Naive thymus-derived CD4-positive, alpha-beta T cell (primary cell): ENCODE data around the gene SLC4A3. TPM values are rescaled to one million over a fixed set of nuclear protein-coding genes. Genes with fewer than 3 reads are reported as not detected.
A peak's percentile ranks its signal among the peaks of the same experiment; 100 is the strongest.

Source experiments
- ATAC-seq: fragments of 150-1000 bp; cut with Tn5 transposase; 2 replicates; pipeline ENCODE4 v1.10.0; 2021; ENCODE audit warnings: mild to moderate bottlenecking, moderate library complexity
- CTCF ChIA-PET: fragments of 350-600 bp; sonication (Branson Sonifier 250); formaldehyde crosslinking; loops from one replicate; lab custom pipeline; 2021; ENCODE audit warnings: antibody characterized with exemption; lab: Charles Lee
- POLR2A ChIA-PET: fragments of 350-600 bp; sonication (Branson Sonifier 250); formaldehyde crosslinking; loops from one replicate; lab custom pipeline; 2021; ENCODE audit warnings: antibody characterized with exemption, inconsistent platforms; lab: Charles Lee
- DNase-seq, 9 donors: peaks; one replicate each; pipeline versions ENCODE4 v3.0.0 to v3.0.0-alpha.2; 2020 to 2022; ENCODE audit warnings: mixed read lengths in 1 of 9
- H3K27ac ChIP-seq: one replicate; pipeline ENCODE4 v1.7.0; 2013; ENCODE audit warnings: mild to moderate bottlenecking, low read depth, low read length, moderate library complexity
- H3K27me3 ChIP-seq, 2 donors: one replicate each; pipeline ENCODE4 v1.7.0; 2013; ENCODE audit warnings: low read length in 2 of 2, mild to moderate bottlenecking in 2 of 2, moderate library complexity in 2 of 2; ENCODE audit not compliant: control insufficient read depth in 2 of 2, insufficient read depth in 2 of 2
- H3K36me3 ChIP-seq, 3 experiments: 1 replicate in 2 of 3; 2 replicates in 1 of 3; pipeline ENCODE4 v1.7.0; 2013; ENCODE audit warnings: low read length in 3 of 3, mild to moderate bottlenecking in 3 of 3, moderate library complexity in 1 of 3; ENCODE audit not compliant: insufficient read depth in 3 of 3, control insufficient read depth in 2 of 3
- H3K4me1 ChIP-seq, 2 donors: one replicate each; pipeline ENCODE4 v1.7.0; 2013; ENCODE audit warnings: low read length in 2 of 2, mild to moderate bottlenecking in 2 of 2, moderate library complexity in 1 of 2; ENCODE audit not compliant: control insufficient read depth in 2 of 2, insufficient read depth in 2 of 2
- H3K4me3 ChIP-seq: 2 replicates; pipeline ENCODE4 v1.7.0; 2013; ENCODE audit warnings: mild to moderate bottlenecking, low read length
- H3K9me3 ChIP-seq, 3 experiments: 1 replicate in 2 of 3; 2 replicates in 1 of 3; pipeline ENCODE4 v1.7.0; 2013; ENCODE audit warnings: low read length in 3 of 3; ENCODE audit not compliant: control insufficient read depth in 2 of 3
- H3K27ac Mint-ChIP-seq, 9 donors: one replicate each; pipeline ENCODE4 v1.8.0; 2020 to 2022; ENCODE audit warnings: mixed read lengths in 9 of 9, mild to moderate bottlenecking in 8 of 9, moderate library complexity in 5 of 9, inconsistent platforms in 2 of 9
- H3K27me3 Mint-ChIP-seq, 5 donors: one replicate each; pipeline ENCODE4 v1.8.0; 2021 to 2022; ENCODE audit warnings: mixed read lengths in 5 of 5, mild to moderate bottlenecking in 1 of 5
- H3K36me3 Mint-ChIP-seq, 5 donors: one replicate each; pipeline ENCODE4 v1.8.0; 2020 to 2022; ENCODE audit warnings: mixed read lengths in 5 of 5, mild to moderate bottlenecking in 3 of 5, inconsistent platforms in 1 of 5
- H3K4me1 Mint-ChIP-seq, 7 donors: one replicate each; pipeline ENCODE4 v1.8.0; 2020 to 2022; ENCODE audit warnings: mixed read lengths in 7 of 7, mild to moderate bottlenecking in 3 of 7, inconsistent platforms in 1 of 7
- H3K4me3 Mint-ChIP-seq, 10 donors: one replicate each; pipeline ENCODE4 v1.8.0; 2020 to 2022; ENCODE audit warnings: mild to moderate bottlenecking in 10 of 10, mixed read lengths in 10 of 10, moderate library complexity in 6 of 10, inconsistent platforms in 2 of 10
- H3K9me3 Mint-ChIP-seq, 11 donors: one replicate each; pipeline ENCODE4 v1.8.0; 2020 to 2022; ENCODE audit warnings: mixed read lengths in 11 of 11, mild to moderate bottlenecking in 4 of 11, inconsistent platforms in 1 of 11, moderate library complexity in 1 of 11
- intact Hi-C, 2 donors: fragments of 100-400 bp; cut with micrococcal nuclease; formaldehyde crosslinking; loops; one replicate each; pipeline ENCODE4 v1.15.1; 2023
- polyA plus RNA-seq, 2 donors: library from polyadenylated mRNA; unstranded; fragments of 300-500 nt; fragmentation: Illumina TruSeq; gene quantifications; one replicate each; pipeline ENCODE4 v1.2.3, GENCODE V29; 2021
- total RNA-seq, 6 experiments: library from RNA in 5 of 6; stranded (reverse) in 5 of 6; gene quantifications; 1 replicate in 5 of 6; 2 replicates in 1 of 6; pipeline ENCODE4 v1.2.3 and lab custom pipeline; 2021 to 2026

Gene SLC4A3
- total and polyA plus RNA-seq, 7 experiments from 2014 or later, result 0.19 to 3.4 (median 0.34) TPM; not detected in 4

DNA sequence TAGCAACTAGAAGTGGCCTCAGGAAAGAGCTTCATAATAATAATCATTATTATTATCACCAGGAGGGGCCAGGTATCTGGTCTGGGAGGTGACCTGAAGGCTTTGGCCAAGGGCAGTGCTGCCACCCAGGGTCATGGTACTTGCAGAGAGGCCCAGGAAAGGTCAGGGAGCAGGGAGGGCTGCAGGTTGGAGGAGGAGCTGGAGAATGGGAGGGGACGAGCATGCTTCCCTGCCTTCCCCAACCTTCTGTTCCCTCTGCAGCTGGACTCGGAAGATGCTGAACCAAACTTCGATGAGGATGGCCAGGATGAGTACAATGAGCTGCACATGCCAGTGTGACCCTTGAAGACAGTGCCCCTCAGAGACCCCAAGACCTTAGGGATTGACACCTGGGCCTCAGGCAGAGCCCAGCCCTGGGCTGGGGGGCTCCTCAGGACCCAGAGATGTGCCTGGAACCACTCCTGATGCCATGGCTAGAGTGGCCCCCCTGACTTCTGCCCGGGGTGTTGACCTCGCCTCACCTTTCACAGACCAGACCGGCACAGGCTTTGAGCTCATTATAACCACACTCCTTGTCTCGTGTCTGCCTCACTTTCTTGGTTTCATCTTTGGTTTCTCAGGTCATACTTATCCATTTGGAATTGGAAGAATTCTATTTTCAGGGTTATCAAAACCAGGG is 14.1 kb downstream of the SLC4A3 start:
- Histone ChIP-seq H3K9me3 (no peaks in the 10 kb centered on the region), H3K27ac (no peak overlapping the region), H3K27me3 (no peaks in the 10 kb centered on the region), H3K36me3 (no peaks in the 10 kb centered on the region), H3K4me1 (peaks cover 3 to 4% of the 10 kb centered on the region in 2 donors), H3K4me3 (no peak overlapping the region)
- Mint-ChIP-seq H3K4me3 (no peak overlapping the region), H3K9me3 (no peaks in the 10 kb centered on the region), H3K4me1 (peaks cover 0 to 15% (median 0%) of the 10 kb centered on the region in 7 donors), H3K27me3 (peaks cover 3 to 32% (median 10%) of the 10 kb centered on the region in 5 donors), H3K36me3 (no peaks in the 10 kb centered on the region), H3K27ac (peak overlapping the region in 1 of 9 donors; percentile 14)
- intact Hi-C loops, result loop anchor here (1.0 to 2.0 kb wide), 7 partner anchors 44 to 1932 kb away; partner anchors contain the start of genes GMPPA (in 2 of the 2) and STK11IP (in 2 of the 2)
- no peak for DNase-seq
- no peak for ATAC-seq
- ChIA-PET POLR2A (no interaction called here), CTCF (interaction anchor here (1.4 to 6.1 kb wide), 2 partner anchors 44 to 100 kb away, joined by 3 to 47 read pairs; partner anchors contain the start of genes CHPF, STK11IP and TMEM198)

DNA sequence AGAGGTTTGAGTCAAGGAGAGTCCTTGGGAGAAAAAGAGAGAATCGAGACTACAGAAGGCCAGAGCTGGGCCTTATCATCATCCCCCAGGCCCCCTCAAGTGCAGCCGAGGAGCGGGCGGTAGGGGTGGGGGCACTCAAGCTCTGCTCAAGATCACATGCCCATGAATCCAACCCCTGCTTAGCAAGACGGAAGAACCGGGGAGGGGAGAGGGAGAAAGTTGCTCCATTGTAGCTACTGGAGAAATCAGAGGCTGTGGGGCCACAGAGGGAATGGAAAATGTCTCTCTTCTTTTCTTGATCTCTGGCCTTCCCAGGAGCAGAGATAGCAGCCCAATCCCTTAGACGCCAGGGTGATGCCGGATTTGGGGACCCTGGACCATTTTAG is 14.6 kb downstream of the SLC4A3 start:
- Mint-ChIP-seq H3K27ac (peak overlapping the region in 2 of 9 donors; percentile 14 to 20), H3K9me3 (no peaks in the 10 kb centered on the region), H3K36me3 (no peaks in the 10 kb centered on the region), H3K4me3 (no peak overlapping the region), H3K27me3 (peaks cover 3 to 28% (median 11%) of the 10 kb centered on the region in 5 donors), H3K4me1 (peaks cover 0 to 15% (median 0%) of the 10 kb centered on the region in 7 donors)
- peaks cover 3 to 4% of the 10 kb centered on the region in 2 donors for H3K4me1 ChIP-seq
- ATAC-seq (no peak), DNase-seq (no peak)
- CTCF ChIA-PET, result interaction anchor here (0.8 to 6.1 kb wide), 4 partner anchors 45 to 107 kb away, joined by 3 to 47 read pairs (median 4); partner anchors contain the start of genes CHPF, STK11IP and TMEM198
- H3K27ac ChIP-seq, result no peak overlapping the region
- H3K36me3 ChIP-seq, result no peaks in the 10 kb centered on the region
- POLR2A ChIA-PET, result no interaction called here
- H3K27me3 ChIP-seq, result no peaks in the 10 kb centered on the region
- no peak overlapping the region for H3K4me3 ChIP-seq
- H3K9me3 ChIP-seq, result no peaks in the 10 kb centered on the region
- intact Hi-C loops, result loop anchor here (1.0 to 2.0 kb wide), 7 partner anchors 45 to 1931 kb away; partner anchors contain the start of genes GMPPA (in 2 of the 2) and STK11IP (in 2 of the 2)

DNA sequence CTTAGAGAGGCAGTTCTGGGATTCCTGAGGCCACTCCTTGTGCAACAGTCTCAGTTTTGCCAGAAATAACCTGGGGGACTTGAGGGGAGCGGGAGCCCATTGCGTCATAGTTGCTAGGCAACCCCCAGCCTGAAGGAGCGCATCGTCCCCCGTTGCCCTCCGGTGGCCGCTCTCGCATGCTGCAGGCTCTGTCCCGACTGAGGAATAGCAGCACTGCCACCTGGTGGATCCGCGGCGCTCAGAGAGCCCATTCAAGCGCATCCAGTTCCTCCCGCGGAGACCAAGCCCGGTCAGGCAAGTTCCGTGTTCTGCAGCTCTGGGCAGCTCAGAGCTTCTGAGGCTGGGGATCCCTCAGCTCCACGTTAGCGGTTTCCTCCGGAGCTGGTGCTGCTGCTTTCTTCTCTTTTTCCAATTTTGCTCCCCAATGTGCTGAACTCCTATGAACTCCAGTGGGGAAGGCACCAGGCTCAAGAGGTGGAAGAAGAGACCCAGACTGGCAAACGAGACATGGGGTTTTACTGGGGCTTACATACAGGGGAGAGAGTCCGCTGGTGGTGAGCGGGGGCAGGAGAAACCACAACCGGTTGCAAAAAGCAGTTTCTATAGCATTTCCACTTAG is 15.1 kb downstream of the SLC4A3 start:
- Mint-ChIP-seq H3K27ac (peak overlapping the region in 3 of 9 donors; percentile 16 to 69 (median 20)), H3K27me3 (peaks cover 3 to 29% (median 12%) of the 10 kb centered on the region in 5 donors), H3K9me3 (no peaks in the 10 kb centered on the region), H3K36me3 (no peaks in the 10 kb centered on the region), H3K4me1 (peaks cover 0 to 15% (median 0%) of the 10 kb centered on the region in 7 donors), H3K4me3 (peak overlapping the region in 1 of 10 donors; percentile 29)
- peaks cover 3 to 4% of the 10 kb centered on the region in 2 donors for H3K4me1 ChIP-seq
- intact Hi-C loops, result loop anchor here (1.0 to 2.0 kb wide), 7 partner anchors 45 to 1931 kb away; partner anchors contain the start of genes GMPPA (in 2 of the 2) and STK11IP (in 2 of the 2)
- DNase-seq (peak; percentile 73 to 88 (median 83)), ATAC-seq (peak; percentile 99)
- POLR2A ChIA-PET, result interaction anchor here (0.7 kb wide), 1 partner anchor 146 kb away, joined by 3 read pairs; no protein-coding TSS in a partner anchor
- CTCF ChIA-PET, result interaction anchor here (0.8 to 6.1 kb wide), 5 partner anchors 45 to 108 kb away, joined by 3 to 47 read pairs (median 4); partner anchors contain the start of genes CHPF, STK11IP and TMEM198
- H3K36me3 ChIP-seq, result no peaks in the 10 kb centered on the region
- H3K4me3 ChIP-seq, result no peak overlapping the region
- H3K27me3 ChIP-seq, result no peaks in the 10 kb centered on the region
- no peaks in the 10 kb centered on the region for H3K9me3 ChIP-seq
- H3K27ac ChIP-seq, result no peak overlapping the region

DNA sequence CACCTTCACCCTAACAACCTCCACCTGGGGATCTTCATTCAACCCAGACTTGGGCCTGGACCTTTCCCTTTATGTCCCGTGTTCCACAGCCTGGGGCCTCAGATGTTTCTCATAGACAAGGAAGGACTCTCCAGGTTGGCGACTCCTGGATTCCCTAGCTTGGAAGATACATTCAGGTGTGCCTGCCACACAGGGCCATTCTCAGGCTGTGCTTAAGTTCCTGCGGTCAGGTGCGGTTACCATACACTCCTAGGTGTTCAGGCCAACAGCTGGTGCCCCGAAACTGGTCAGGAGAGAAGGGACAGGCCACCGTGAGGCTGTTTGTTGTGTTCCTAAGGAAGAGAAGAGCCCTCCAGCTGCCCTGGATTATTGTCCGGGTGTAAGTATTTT is 15.6 kb downstream of the SLC4A3 start:
- no peak overlapping the region for H3K4me3 Mint-ChIP-seq
- peaks cover 3 to 33% (median 16%) of the 10 kb centered on the region in 5 donors for H3K27me3 Mint-ChIP-seq
- H3K9me3 Mint-ChIP-seq, result no peaks in the 10 kb centered on the region
- DNase-seq (no peak), ATAC-seq (no peak)
- peaks cover 0 to 15% (median 0%) of the 10 kb centered on the region in 7 donors for H3K4me1 Mint-ChIP-seq
- Histone ChIP-seq H3K4me3 (no peak overlapping the region), H3K27ac (no peak overlapping the region), H3K36me3 (no peaks in the 10 kb centered on the region), H3K9me3 (no peaks in the 10 kb centered on the region), H3K4me1 (peaks cover 3 to 4% of the 10 kb centered on the region in 2 donors), H3K27me3 (no peaks in the 10 kb centered on the region)
- H3K36me3 Mint-ChIP-seq, result no peaks in the 10 kb centered on the region
- POLR2A ChIA-PET, result interaction anchor here (0.7 kb wide), 1 partner anchor 146 kb away, joined by 3 read pairs; no protein-coding TSS in a partner anchor
- CTCF ChIA-PET, result interaction anchor here (1.1 to 6.1 kb wide), 3 partner anchors 46 to 108 kb away, joined by 3 to 47 read pairs (median 4); partner anchors contain the start of genes CHPF, STK11IP and TMEM198
- intact Hi-C loops, result loop anchor here in 1 of 2 donors (2.0 kb wide), 1 partner anchor 144 kb away; the partner anchor contains the start of gene GMPPA
- no peak overlapping the region for H3K27ac Mint-ChIP-seq

DNA sequence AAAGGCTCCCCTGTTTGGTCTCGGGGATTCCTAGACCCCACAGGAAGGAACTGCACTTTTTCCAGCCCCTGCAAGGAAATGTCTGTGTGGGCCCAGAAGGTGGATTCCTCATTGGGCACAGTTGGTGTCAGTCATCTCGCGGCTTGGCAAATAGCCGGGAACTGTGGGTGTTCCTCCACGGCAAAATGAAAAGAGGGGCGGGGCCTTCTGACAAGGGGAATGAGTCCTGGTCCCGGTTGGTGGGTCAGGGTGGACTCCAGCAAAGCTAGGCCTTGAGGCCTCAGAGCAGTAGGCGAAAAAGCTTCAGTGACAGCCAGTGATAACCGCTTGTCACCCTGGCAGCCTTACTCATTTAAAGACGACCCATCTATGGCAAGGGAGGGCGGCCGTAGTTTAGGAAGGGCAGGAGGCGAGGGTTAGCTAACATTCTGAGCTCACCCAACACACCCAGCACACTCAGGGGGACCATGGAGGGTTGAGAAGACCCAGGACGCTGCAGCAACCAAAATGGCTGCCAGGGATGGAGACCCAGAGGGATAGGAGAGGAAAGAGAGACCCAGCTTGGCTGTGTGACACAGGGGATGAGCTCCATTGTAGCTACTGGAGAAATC is 16.5 kb downstream of the SLC4A3 start:
- H3K36me3 ChIP-seq, result no peaks in the 10 kb centered on the region
- Mint-ChIP-seq H3K9me3 (no peaks in the 10 kb centered on the region), H3K27me3 (peaks cover 6 to 41% (median 24%) of the 10 kb centered on the region in 5 donors), H3K4me3 (no peak overlapping the region), H3K4me1 (peaks cover 0 to 11% (median 0%) of the 10 kb centered on the region in 7 donors), H3K36me3 (no peaks in the 10 kb centered on the region), H3K27ac (peak overlapping the region in 1 of 9 donors; percentile 49)
- H3K27me3 ChIP-seq, result no peaks in the 10 kb centered on the region
- POLR2A ChIA-PET, result no interaction called here
- no peaks in the 10 kb centered on the region for H3K9me3 ChIP-seq
- no peak overlapping the region for H3K27ac ChIP-seq
- CTCF ChIA-PET, result interaction anchor here (1.2 to 6.1 kb wide), 2 partner anchors 47 to 102 kb away, joined by 4 to 47 read pairs; partner anchors contain the start of genes CHPF, STK11IP and TMEM198
- ATAC-seq (no peak), DNase-seq (no peak)
- peaks cover 3 to 4% of the 10 kb centered on the region in 2 donors for H3K4me1 ChIP-seq
- H3K4me3 ChIP-seq, result no peak overlapping the region
- intact Hi-C loops, result loop anchor here in 1 of 2 donors (2.0 kb wide), 1 partner anchor 145 kb away; the partner anchor contains the start of gene GMPPA
